ENCODE results near the gene CABP4. TPM values are rescaled to one million over a fixed set of nuclear protein-coding genes. Genes with fewer than 3 reads are reported as not detected.

CABP4 gene
- total RNA-seq, 1 experiment from 2014 or later: not detected

DNA sequence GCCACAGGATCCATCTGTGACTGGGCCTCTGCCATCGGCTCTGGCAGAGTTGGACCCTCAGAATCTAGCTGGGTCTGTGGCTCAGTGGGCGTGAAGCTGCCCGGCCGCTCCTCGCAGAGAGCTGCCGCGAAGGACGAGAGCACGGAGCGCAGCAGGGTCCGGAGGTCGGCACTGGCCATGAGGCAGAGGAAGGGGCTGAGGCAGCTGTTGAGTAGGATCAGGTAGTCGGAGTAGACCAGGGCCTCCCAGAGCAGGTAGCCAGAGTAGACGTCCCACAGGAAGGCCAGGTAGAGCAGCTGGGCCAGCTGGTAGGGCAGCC, 3.5 kb upstream of the CABP4 start:
- Histone ChIP-seq H3K27ac (ENCODE audit: low read length) (no peak overlapping the region), H3K9me3 (ENCODE audit: low read length) (no peaks in the 10 kb centered on the region), H3K4me3 (ENCODE audit: low read length) (no peak overlapping the region), H3K4me1 (ENCODE audit: low read length) (peaks cover 8% of the 10 kb centered on the region), H3K79me2 (ENCODE audit: low read length) (no peaks in the 10 kb centered on the region), H2AFZ (ENCODE audit: low read length) (no peak overlapping the region), H3K4me2 (ENCODE audit: low read depth, low read length, poor library complexity, severe bottlenecking) (no peak overlapping the region), H3K9ac (ENCODE audit: low read length) (no peak overlapping the region), H3K27me3 (ENCODE audit: low read length) (no peaks in the 10 kb centered on the region), H3K9me2 (replicated peaks; ENCODE audit: insufficient read depth, low read length) (no peaks in the 10 kb centered on the region), H3K36me3 (ENCODE audit: insufficient read depth, low read length) (no peaks in the 10 kb centered on the region), H4K20me1 (ENCODE audit: insufficient read depth, low read depth, low read length) (no peaks in the 10 kb centered on the region)
- no peak for DNase-seq

DNA sequence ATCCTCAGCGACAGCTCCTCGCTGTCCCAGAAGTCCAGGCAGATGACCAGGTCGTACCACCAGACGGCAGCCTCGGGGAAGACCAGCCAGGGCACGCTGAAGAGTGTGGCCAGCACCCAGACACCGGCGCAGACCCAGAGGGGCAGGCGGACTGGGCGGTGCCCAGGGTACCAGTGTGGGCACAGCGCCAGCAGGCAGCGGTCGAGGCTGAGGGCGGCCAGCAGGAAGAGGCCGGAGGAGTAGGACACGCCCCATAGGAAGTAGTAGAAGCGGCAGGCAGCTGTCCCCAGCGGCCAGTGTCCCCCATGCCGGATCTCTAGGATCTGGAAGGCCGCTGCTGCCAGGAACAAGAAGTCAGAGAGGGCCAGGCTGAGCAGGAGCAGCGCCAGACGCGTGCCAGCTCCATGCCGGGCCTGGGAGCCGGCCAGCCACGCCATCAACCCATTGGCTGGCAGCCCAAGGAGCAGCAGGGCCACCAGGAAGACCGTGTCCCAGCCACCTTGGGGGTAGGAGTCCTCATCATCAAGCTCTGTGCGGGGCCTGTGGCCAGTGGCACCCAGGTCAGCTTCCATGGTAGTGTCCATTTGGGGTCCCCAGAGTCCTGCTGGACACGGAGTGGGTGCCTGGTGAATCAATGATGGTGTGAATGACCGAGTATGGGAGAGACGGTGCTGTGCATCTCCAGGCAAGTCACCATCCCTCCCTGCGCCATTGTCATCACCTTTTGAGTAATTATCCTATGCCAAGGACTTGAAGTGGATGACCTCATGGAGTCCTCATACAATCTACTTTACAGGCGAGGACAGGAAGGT, 2.8 kb upstream of the CABP4 start, which contains the start of gene GPR152:
Gene GPR152 (minus strand): TSS at position 589 of the 812 bp plus-strand sequence. CDS start 5 bp downstream, at position 584.
- Histone ChIP-seq H3K36me3 (ENCODE audit: insufficient read depth, low read length) (no peaks in the 10 kb centered on the region), H2AFZ (ENCODE audit: low read length) (no peak within 1 kb of the TSS), H3K27me3 (ENCODE audit: low read length) (no peaks in the 10 kb centered on the region), H3K9me3 (ENCODE audit: low read length) (no peaks in the 10 kb centered on the region), H3K4me3 (ENCODE audit: low read length) (no peak within 1 kb of the TSS), H3K4me1 (ENCODE audit: low read length) (peaks cover 5% of the 10 kb centered on the region), H3K9ac (ENCODE audit: low read length) (no peak within 1 kb of the TSS), H4K20me1 (ENCODE audit: insufficient read depth, low read depth, low read length) (no peaks in the 10 kb centered on the region), H3K4me2 (ENCODE audit: low read depth, low read length, poor library complexity, severe bottlenecking) (no peak within 1 kb of the TSS), H3K27ac (ENCODE audit: low read length) (no peak within 1 kb of the TSS), H3K9me2 (replicated peaks; ENCODE audit: insufficient read depth, low read length) (no peaks in the 10 kb centered on the region), H3K79me2 (ENCODE audit: low read length) (no peaks in the 10 kb centered on the region)
- no peak for DNase-seq

DNA sequence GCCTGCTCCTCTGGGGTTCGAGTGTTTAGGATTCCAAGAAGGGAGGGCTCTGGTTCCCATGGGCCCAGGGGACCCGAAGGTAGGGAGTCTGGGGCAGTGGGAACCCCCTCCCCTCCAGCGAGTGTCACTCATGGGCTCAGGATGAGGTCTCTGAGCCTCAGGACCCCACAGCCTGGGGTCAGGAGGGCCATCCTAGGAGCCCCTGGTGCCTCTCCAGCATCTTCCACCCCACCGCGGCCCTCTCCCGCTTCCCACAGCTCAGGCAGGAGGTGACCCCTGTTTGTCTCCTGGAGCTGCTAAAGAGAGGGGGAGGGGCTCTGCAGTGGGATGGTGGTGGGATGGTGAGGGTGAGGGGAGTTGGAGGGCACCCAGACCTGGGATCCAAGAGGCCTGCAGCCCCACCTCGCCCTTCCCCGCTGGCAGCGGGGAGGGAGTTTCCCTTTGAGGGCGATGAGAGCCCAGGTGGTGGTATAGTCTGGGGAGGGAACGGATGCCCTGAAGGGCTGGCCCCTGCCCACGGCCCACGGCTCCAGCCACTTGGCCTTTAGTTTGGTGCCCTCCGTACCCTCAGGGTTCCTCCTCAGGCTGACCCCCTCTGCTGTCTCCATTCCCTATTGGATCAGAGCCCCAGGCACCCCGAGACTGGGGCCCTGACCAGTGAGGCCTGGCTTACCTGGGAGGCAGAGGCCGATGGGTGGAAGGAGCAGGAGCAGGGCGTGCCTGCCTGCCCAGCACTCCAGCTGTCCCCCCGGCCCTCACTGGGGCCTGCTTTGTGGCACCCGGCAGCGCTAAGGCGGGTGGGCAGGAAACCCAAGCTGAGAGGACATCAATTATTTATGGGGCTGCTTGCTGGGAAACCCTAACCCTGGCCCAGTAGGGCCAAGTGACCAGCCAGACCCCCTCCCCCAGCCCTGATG, 1.1 kb upstream of the CABP4 start:
- Histone ChIP-seq H4K20me1 (ENCODE audit: insufficient read depth, low read depth, low read length) (no peaks in the 10 kb centered on the region), H3K27ac (ENCODE audit: low read length) (no peak overlapping the region), H2AFZ (ENCODE audit: low read length) (no peak overlapping the region), H3K79me2 (ENCODE audit: low read length) (no peaks in the 10 kb centered on the region), H3K27me3 (ENCODE audit: low read length) (no peaks in the 10 kb centered on the region), H3K9ac (ENCODE audit: low read length) (no peak overlapping the region), H3K36me3 (ENCODE audit: insufficient read depth, low read length) (no peaks in the 10 kb centered on the region), H3K4me3 (ENCODE audit: low read length) (no peak overlapping the region), H3K9me3 (ENCODE audit: low read length) (no peaks in the 10 kb centered on the region), H3K4me2 (ENCODE audit: low read depth, low read length, poor library complexity, severe bottlenecking) (no peak overlapping the region), H3K9me2 (replicated peaks; ENCODE audit: insufficient read depth, low read length) (no peaks in the 10 kb centered on the region), H3K4me1 (ENCODE audit: low read length) (peaks cover 12% of the 10 kb centered on the region)
- DNase-seq: no peak

DNA sequence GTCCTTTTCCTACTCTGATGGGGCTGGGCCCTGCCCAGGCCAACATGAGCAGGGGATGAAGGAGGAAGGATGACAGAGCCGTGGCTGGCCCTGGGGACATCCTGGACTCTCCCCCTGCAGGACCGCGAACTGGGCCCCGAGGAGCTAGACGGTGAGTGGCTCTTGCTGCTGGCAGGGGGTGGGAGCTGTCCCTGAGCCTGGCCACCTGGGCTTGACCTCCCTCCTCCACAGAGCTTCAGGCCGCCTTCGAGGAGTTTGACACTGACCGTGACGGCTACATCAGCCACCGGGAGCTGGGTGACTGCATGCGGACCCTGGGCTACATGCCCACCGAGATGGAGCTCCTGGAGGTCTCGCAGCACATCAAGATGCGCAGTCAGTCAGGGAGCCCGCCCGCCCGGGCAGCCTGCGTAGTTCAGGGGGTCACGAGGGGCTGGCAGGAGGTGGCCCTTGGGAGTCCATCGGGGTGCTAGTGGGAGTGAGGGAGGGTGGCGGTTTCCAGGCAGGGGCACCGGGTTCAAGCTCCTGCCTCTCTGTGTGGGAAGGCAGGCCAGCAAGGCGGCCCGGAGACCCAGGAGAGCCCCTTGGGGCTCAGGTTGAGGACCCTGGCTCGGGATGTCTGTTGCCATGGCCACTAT, 1.0 kb downstream of the CABP4 start:
- Histone ChIP-seq H3K4me2 (ENCODE audit: low read depth, low read length, poor library complexity, severe bottlenecking) (no peak overlapping the region), H3K9me3 (ENCODE audit: low read length) (no peaks in the 10 kb centered on the region), H3K9ac (ENCODE audit: low read length) (no peak overlapping the region), H2AFZ (ENCODE audit: low read length) (no peak overlapping the region), H3K79me2 (ENCODE audit: low read length) (no peaks in the 10 kb centered on the region), H3K4me3 (ENCODE audit: low read length) (no peak overlapping the region), H3K9me2 (replicated peaks; ENCODE audit: insufficient read depth, low read length) (no peaks in the 10 kb centered on the region), H3K27me3 (ENCODE audit: low read length) (no peaks in the 10 kb centered on the region), H4K20me1 (ENCODE audit: insufficient read depth, low read depth, low read length) (no peaks in the 10 kb centered on the region), H3K4me1 (ENCODE audit: low read length) (peaks cover 25% of the 10 kb centered on the region), H3K36me3 (ENCODE audit: insufficient read depth, low read length) (no peaks in the 10 kb centered on the region), H3K27ac (ENCODE audit: low read length) (no peak overlapping the region)
- DNase-seq: no peak

DNA sequence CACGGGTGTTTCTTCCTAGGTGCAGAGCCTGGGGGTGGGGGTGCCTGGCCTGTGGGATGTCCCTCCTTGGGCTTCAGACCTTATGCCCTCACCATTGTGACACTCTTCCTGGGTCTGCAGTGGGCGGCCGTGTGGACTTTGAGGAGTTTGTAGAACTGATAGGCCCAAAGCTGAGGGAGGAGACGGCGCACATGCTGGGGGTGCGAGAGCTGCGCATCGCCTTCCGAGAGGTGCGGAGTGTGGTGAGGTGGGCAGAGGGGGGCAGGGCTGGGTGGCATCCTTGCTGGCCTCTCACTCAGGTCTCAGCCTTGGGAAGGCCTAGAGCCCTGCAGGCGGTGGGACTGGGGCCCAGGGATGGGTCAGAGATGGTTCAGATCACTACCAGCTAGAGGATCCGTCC, 2.3 kb downstream of the CABP4 start:
- Histone ChIP-seq H2AFZ (ENCODE audit: low read length) (no peak overlapping the region), H3K4me2 (ENCODE audit: low read depth, low read length, poor library complexity, severe bottlenecking) (no peak overlapping the region), H3K4me1 (ENCODE audit: low read length) (peaks cover 27% of the 10 kb centered on the region), H3K9ac (ENCODE audit: low read length) (no peak overlapping the region), H3K36me3 (ENCODE audit: insufficient read depth, low read length) (no peaks in the 10 kb centered on the region), H3K79me2 (ENCODE audit: low read length) (no peaks in the 10 kb centered on the region), H3K27me3 (ENCODE audit: low read length) (no peaks in the 10 kb centered on the region), H3K4me3 (ENCODE audit: low read length) (no peak overlapping the region), H4K20me1 (ENCODE audit: insufficient read depth, low read depth, low read length) (no peaks in the 10 kb centered on the region), H3K27ac (ENCODE audit: low read length) (no peak overlapping the region), H3K9me3 (ENCODE audit: low read length) (no peaks in the 10 kb centered on the region), H3K9me2 (replicated peaks; ENCODE audit: insufficient read depth, low read length) (no peaks in the 10 kb centered on the region)
- DNase-seq: no peak

DNA sequence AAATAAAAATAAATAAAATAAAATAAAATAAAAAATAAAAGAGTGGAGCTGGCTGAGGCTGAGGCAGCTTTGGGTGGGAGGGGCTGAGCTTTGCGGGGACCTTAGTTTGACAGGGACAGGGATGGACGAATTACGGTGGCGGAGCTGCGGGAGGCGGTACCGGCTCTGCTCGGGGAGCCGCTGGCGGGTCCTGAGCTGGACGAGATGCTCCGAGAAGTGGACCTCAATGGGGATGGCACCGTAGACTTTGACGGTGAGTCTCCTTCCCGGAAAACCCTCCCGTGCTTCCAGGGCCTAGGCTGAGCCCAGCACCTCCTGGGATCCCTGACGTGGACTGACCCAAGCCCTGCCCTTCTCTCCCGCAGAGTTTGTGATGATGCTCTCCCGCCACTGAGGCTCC, 3.1 kb downstream of the CABP4 start:
- Histone ChIP-seq H3K9me2 (replicated peaks; ENCODE audit: insufficient read depth, low read length) (no peaks in the 10 kb centered on the region), H2AFZ (ENCODE audit: low read length) (no peak overlapping the region), H3K79me2 (ENCODE audit: low read length) (no peaks in the 10 kb centered on the region), H3K36me3 (ENCODE audit: insufficient read depth, low read length) (no peaks in the 10 kb centered on the region), H3K4me2 (ENCODE audit: low read depth, low read length, poor library complexity, severe bottlenecking) (no peak overlapping the region), H4K20me1 (ENCODE audit: insufficient read depth, low read depth, low read length) (no peaks in the 10 kb centered on the region), H3K27me3 (ENCODE audit: low read length) (no peaks in the 10 kb centered on the region), H3K9ac (ENCODE audit: low read length) (0 out of 2 replicates have a peak overlapping the region, but pooled peaks have one; percentile 59), H3K27ac (ENCODE audit: low read length) (peak overlapping the region; percentile 94; the same call in 1 of the 2 replicates), H3K4me1 (ENCODE audit: low read length) (peaks cover 27% of the 10 kb centered on the region), H3K4me3 (ENCODE audit: low read length) (no peak overlapping the region), H3K9me3 (ENCODE audit: low read length) (no peaks in the 10 kb centered on the region)
- no peak for DNase-seq

DNA sequence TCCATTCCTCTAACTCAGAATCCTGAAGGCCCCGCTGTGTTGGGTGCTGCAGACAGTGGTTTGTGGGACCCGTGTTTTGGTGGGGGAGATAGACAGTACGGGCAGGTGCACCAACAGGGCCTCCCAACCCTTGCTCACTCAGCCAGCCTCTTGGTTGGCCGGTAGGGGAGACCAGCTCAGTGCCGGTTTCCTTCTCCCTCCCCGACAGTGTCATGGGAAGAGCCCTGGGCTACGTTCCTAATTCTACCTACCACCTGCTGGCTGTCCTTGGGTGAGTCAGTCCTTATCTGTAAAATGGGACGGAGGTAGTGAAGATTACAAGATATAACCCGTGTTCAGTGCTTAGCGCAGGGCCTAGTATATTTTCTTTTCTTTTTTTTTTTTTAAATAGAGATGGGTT, 8.0 kb downstream of the CABP4 start:
- no peaks in the 10 kb centered on the region for H4K20me1 ChIP-seq (ENCODE audit: insufficient read depth, low read depth, low read length)
- no peak overlapping the region for H3K9ac ChIP-seq (ENCODE audit: low read length)
- no peaks in the 10 kb centered on the region for H3K9me2 ChIP-seq (replicated peaks; ENCODE audit: insufficient read depth, low read length)
- no peaks in the 10 kb centered on the region for H3K36me3 ChIP-seq (ENCODE audit: insufficient read depth, low read length)
- peaks cover 62% of the 10 kb centered on the region for H3K4me1 ChIP-seq (ENCODE audit: low read length)
- DNase-seq: no peak
- H3K4me3 ChIP-seq (ENCODE audit: low read length): no peak overlapping the region
- H3K4me2 ChIP-seq (ENCODE audit: low read depth, low read length, poor library complexity, severe bottlenecking): no peak overlapping the region
- no peaks in the 10 kb centered on the region for H3K9me3 ChIP-seq (ENCODE audit: low read length)
- no peak overlapping the region for H2AFZ ChIP-seq (ENCODE audit: low read length)
- H3K27me3 ChIP-seq (ENCODE audit: low read length): no peaks in the 10 kb centered on the region
- peaks cover 16% of the 10 kb centered on the region for H3K79me2 ChIP-seq (ENCODE audit: low read length)
- H3K27ac ChIP-seq (ENCODE audit: low read length): no peak overlapping the region
